Measurements from ENCODE around the gene ODAD3.
A peak's percentile ranks its signal among the peaks of the same experiment; 100 is the strongest.

Gene ODAD3

DNA sequence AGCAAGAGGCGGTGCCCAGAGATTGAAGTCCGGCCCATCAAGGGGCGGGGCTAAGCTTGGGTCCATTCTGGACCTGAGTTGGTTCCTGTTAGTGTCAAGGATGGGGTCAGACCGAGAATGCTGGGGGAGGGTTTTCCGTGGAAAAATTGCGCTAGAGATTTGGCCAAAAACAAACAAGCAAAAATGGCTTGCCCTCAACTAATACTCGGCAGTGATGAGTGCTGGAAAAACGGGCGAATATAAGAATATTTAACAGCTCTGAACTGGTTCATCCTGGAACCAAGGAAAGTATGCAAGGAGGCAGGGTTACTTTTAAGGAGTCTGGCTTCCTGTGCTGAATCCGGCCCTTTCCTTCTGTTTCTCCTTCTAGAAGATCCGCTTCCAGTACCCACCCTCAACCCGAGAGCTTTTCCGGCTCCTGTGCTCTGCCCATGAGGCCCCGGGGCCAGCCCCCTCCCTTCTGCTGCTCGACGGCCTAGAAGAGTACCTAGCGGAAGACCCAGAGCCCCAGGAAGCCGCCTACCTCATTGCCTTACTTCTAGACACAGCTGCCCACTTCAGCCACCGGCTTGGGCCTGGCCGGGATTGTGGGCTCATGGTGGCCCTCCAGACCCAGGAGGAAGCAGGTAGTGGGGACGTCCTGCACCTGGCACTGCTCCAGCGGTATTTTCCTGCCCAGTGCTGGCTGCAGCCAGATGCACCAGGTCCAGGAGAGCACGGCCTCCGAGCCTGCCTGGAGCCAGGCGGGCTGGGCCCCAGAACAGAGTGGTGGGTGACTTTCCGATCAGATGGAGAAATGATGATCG is 59.6 kb downstream of the ODAD3 start:
- DNase-seq (ENCODE audit: low spot score): no peak

GRCh38 chr19:11374433-11375142 is 60.3 kb downstream of the ODAD3 start, which contains the start of gene SWSAP1:
SWSAP1 (plus strand) TSS chr19:11374666; CDS start chr19:11374681, 15 bp downstream.
- DNase-seq (ENCODE audit: low spot score): peak; percentile 100

- no peak for DNase-seq (ENCODE audit: low spot score)
Observed at GRCh38 chr19:11373885-11374432, 61.0 kb downstream of the ODAD3 start.

GRCh38 chr19:11373166-11373884 is 61.6 kb downstream of the ODAD3 start:
- peak; percentile 63 for DNase-seq (ENCODE audit: low spot score)

- DNase-seq (ENCODE audit: low spot score): no peak
Observed at GRCh38 chr19:11370744-11371143, 64.2 kb downstream of the ODAD3 start.
